AG10803 (cell line): ENCODE measurements around the gene MOB4.
A peak's percentile ranks its signal among the peaks of the same experiment; 100 is the strongest.
"Not testable (repeated sequence)": the region's sequence is repeated elsewhere in the genome, so short reads cannot be mapped to it uniquely, and the experiment has no call there.

Experiments used
- DNase-seq: peaks from one replicate; pipeline ENCODE4 v3.0.0; 2010; ENCODE audit warnings: low read depth
- H3K4me3 ChIP-seq: 2 replicates; pipeline ENCODE4 v1.5.1; 2011; ENCODE audit warnings: mild to moderate bottlenecking, low read length, control low read depth
- TF ChIP-seq, protein P1 (sequence below): conservative IDR thresholded peaks from 2 replicates; pipeline ENCODE4 v1.5.1; 2011; ENCODE audit warnings: mild to moderate bottlenecking, low read length, control low read depth, inconsistent platforms

MOB4 gene

DNA sequence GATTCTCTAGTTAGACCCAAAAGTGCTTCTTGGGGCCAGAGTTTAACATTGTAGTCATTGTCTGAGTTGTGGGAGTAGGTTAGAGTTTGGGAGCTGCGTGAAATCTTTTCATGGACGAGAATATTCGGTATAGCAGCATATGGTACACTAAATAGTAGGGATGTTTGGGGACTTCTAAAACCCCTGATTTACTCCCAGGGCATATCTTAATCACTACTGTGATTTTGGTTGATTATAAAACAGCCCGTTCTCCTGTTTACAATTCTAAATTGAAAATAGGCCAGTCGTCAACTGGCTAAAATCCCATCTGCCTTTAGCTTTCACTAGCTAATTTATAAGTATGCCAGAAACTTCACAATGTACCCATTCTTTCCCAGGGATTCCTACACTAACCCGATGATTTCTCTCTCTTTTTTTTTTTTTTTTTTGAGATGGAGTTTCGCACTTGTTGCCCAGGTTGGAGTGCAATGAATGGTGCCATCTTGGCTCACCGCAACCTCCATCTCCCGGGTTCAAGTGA is 44.3 kb downstream of the MOB4 start:
- H3K4me3 ChIP-seq: no peak overlapping the region
- no peak for DNase-seq
- TF ChIP-seq, protein P1, sequence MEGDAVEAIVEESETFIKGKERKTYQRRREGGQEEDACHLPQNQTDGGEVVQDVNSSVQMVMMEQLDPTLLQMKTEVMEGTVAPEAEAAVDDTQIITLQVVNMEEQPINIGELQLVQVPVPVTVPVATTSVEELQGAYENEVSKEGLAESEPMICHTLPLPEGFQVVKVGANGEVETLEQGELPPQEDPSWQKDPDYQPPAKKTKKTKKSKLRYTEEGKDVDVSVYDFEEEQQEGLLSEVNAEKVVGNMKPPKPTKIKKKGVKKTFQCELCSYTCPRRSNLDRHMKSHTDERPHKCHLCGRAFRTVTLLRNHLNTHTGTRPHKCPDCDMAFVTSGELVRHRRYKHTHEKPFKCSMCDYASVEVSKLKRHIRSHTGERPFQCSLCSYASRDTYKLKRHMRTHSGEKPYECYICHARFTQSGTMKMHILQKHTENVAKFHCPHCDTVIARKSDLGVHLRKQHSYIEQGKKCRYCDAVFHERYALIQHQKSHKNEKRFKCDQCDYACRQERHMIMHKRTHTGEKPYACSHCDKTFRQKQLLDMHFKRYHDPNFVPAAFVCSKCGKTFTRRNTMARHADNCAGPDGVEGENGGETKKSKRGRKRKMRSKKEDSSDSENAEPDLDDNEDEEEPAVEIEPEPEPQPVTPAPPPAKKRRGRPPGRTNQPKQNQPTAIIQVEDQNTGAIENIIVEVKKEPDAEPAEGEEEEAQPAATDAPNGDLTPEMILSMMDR: no peak

DNA sequence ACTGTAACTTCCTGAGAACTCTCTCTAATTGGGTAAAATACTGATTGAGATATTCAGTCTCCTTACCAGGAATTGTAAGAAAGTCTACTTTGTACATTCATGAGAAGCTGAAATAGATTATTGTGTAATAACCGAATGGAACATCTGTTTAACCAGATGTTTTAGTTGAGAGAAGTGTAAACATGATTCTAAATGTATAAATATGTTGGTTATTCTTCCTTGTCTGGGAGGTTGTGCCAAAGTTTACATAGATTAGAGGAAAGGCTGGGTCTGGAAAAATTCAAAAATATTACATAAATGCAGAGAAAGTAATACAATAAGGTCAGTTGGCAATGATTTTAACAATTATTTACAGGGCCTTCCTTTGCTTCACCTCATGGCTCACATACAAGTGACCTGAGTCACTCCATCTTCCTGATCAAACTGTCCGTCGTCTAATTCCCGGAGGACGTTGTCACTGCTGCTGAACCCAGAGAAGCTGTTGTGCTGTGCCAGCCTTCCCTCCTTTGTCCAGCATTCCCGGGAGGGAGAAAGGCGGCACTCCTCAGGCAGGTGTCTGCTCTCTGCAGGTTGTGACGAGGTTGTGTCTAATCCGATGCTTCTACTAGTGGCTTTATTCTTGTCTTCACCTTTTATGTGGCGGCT is 55.9 kb downstream of the MOB4 start:
- peak; percentile 74 for DNase-seq
- TF ChIP-seq, protein P1: no peak

DNA sequence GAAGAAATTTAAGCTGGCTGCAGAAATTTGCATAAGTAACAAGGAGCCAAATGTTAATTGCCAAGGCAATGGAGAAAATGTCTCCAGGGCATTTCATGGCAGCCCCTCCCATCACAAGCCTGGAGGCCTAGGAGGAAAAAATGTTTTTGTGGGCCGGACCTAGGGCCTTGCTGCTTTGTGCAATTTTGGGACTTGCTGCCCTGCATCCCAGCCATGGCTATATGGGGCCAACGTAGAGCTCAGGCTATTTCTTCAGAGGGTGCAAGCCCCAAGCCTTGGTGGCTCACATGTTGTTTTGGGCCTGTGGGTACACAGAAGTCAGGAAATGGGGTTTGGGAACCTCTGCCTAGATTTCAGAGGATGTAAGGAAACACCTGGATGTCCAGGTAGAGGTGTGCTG is 57.7 kb downstream of the MOB4 start:
- TF ChIP-seq, protein P1: no peak
- DNase-seq: no peak
- H3K4me3 ChIP-seq: no peak overlapping the region

More for the DNA sequence above, 55.9 kb downstream of the MOB4 start:
- H3K4me3 ChIP-seq: no peak overlapping the region

DNA sequence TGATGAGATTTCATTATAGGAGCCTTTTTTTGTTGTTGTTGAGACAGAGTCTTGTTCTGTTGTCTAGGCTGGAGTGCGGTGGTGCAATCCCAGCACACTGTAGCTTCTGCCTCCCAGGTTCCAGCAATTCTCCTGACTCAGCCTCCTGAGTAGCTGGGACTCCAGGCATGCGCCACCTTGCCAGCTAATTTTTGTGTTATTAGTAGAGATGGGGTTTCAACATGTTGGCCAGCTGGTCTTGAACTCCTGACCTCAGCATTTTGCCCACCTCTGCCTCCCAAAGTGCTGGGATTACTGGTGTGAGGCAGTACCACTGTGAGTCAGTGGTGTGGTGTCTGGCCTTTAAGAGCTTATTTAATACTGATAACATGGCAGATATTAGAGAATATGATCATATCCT is 60.1 kb downstream of the MOB4 start:
- TF ChIP-seq, protein P1: no peak
- DNase-seq: peak; percentile 73
- no peak overlapping the region for H3K4me3 ChIP-seq

DNA sequence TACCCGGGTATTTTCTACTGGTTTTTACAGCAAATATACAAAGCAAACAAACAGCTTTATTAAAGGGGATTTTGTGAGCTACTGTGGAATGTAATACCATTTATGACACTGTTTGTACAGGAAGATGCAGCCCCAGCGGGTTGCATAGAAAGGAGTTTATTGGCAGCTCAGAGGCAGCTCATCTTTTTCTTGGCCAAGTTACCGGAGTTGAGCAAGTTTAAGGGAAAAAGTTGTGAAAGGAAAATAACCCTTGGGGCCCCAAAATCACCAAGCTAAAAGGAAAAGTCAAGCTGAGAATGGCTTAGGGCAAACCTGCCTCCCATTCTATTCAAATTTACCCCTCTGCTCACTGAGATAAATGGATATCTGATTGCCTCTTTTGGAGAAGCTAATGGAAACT is 60.8 kb downstream of the MOB4 start:
- TF ChIP-seq, protein P1: no peak
- peak; percentile 80 for DNase-seq
- no peak overlapping the region for H3K4me3 ChIP-seq

DNA sequence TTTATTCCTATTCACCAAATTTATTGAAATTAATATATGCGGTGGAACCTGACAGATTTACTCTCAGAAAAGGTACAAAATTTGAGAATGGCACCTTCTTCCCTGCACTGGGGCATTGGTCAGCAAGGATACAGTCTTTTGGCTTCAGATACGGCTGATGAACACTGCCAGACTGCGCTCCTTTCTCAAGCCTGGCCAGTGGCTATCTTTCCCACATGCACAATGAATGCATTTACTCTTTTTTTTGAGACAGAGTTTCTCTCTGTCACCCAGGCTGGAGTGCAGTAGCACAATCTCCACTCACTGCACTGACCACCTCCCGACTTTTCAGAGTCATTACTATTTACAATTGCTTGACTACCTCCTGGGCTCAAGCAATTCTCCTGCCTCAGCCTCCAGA is 61.6 kb downstream of the MOB4 start:
- DNase-seq: no peak
- no peak overlapping the region for H3K4me3 ChIP-seq
- TF ChIP-seq, protein P1: no peak

DNA sequence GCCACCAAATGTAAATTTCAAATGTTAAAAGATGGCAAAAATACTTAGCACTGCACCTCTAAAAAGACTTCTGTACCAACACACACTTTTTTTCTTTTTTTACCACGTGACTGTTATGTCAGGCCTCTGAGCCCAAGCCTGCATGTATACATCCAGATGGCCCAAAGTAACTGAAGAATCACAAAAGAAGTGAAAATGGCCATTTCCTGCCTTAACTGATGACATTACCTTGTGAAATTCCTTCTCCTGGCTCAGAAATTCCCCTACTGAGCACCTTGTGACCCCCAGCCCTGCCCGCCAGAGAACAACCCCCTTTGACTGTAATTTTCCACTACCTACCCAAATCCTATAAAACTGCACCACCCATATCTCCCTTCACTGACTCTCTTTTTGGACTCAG is 62.4 kb downstream of the MOB4 start:
- not testable (repeated sequence) for H3K4me3 ChIP-seq, DNase-seq

DNA sequence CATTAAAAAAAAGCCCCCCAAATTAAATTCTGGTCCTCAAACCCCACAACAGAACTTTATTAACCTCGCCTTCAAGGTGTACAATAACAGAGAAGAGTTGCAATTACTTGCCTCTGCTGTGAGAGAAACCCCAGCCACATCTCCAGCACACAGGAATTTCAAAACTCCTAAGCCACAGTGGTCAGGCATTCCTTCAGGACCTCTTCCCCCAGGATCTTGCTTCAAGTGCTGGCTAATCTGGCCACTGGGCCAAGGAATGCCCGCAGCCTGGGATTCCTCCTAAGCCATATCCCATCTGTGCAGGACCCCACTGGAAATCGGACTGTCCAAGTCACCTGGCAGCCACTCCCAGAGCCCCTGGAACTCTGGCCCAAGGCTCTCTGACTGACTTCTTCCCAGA is 64.3 kb downstream of the MOB4 start:
- not testable (repeated sequence) for H3K4me3 ChIP-seq
- DNase-seq: peak; percentile 50

DNA sequence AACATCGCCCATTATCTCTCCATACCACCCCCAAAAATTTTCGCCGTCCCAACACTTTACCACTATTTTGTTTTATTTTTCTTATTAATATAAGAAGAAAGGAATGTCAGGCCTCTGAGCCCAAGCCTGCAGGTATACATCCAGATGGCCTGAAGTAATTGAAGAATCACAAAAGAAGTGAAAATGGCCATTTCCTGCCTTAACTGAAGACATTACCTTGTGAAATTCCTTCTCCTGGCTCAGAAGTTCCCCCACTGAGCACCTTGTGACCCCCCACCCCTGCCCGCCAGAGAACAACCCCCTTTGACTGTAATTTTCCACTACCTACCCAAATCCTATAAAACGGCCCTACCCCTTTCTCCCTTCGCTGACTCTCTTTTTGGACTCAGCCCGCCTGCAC is 71.4 kb downstream of the MOB4 start:
- not testable (repeated sequence) for H3K4me3 ChIP-seq, DNase-seq
